Dendritic cell treated with granulocyte-macrophage colony-stimulating factor and Interleukin-4, amounts not matched to agents 40 ng/mL and 50 ng/mL, for 4 days (primary cell): ENCODE measurements around the gene AGBL4.

Experiments used
- H3K27ac Mint-ChIP-seq: one replicate; pipeline ENCODE4 v1.8.0; 2022; ENCODE audit warnings: mild to moderate bottlenecking, mixed read lengths
- H3K27me3 Mint-ChIP-seq: one replicate; pipeline ENCODE4 v1.8.0; 2022; ENCODE audit warnings: mild to moderate bottlenecking, mixed read lengths
- H3K36me3 Mint-ChIP-seq: one replicate; pipeline ENCODE4 v1.8.0; 2022; ENCODE audit warnings: low read depth, mixed read lengths
- H3K4me1 Mint-ChIP-seq: one replicate; pipeline ENCODE4 v1.8.0; 2022; ENCODE audit warnings: low read depth, mixed read lengths
- H3K4me3 Mint-ChIP-seq: one replicate; pipeline ENCODE4 v1.8.0; 2022; ENCODE audit warnings: mild to moderate bottlenecking, moderate library complexity, mixed read lengths
- H3K9me3 Mint-ChIP-seq: one replicate; pipeline ENCODE4 v1.8.0; 2022; ENCODE audit warnings: mixed read lengths
- intact Hi-C: fragments of 100-400 bp; cut with micrococcal nuclease; formaldehyde crosslinking; loops from one replicate; pipeline ENCODE4 v1.15.0; 2022

AGBL4 gene

GRCh38 chr1:48495911-48496310 is 1527.8 kb downstream of the AGBL4 start:
- Mint-ChIP-seq H3K4me3 (no peak overlapping the region), H3K36me3 (no peaks in the 10 kb centered on the region), H3K9me3 (no peaks in the 10 kb centered on the region), H3K27me3 (no peaks in the 10 kb centered on the region), H3K4me1 (peaks cover 5% of the 10 kb centered on the region), H3K27ac (no peak overlapping the region)
- intact Hi-C loops: loop anchor here (5.0 kb wide), 2 partner anchors 139 to 384 kb away; no protein-coding TSS in a partner anchor

GRCh38 chr1:48495166-48495565 is 1528.6 kb downstream of the AGBL4 start:
- H3K9me3 Mint-ChIP-seq: no peaks in the 10 kb centered on the region
- H3K4me3 Mint-ChIP-seq: no peak overlapping the region
- intact Hi-C loops: loop anchor here (5.0 kb wide), 2 partner anchors 138 to 383 kb away; no protein-coding TSS in a partner anchor
- H3K36me3 Mint-ChIP-seq: no peaks in the 10 kb centered on the region
- H3K27me3 Mint-ChIP-seq: no peaks in the 10 kb centered on the region
- no peak overlapping the region for H3K27ac Mint-ChIP-seq
- peaks cover 5% of the 10 kb centered on the region for H3K4me1 Mint-ChIP-seq

GRCh38 chr1:48493970-48494769 is 1529.6 kb downstream of the AGBL4 start:
- intact Hi-C loops: loop anchor here (5.0 kb wide), 1 partner anchor 42 kb away; no protein-coding TSS in a partner anchor
- H3K4me3 Mint-ChIP-seq: no peak overlapping the region
- H3K27me3 Mint-ChIP-seq: no peaks in the 10 kb centered on the region
- H3K27ac Mint-ChIP-seq: no peak overlapping the region
- H3K4me1 Mint-ChIP-seq: peaks cover 5% of the 10 kb centered on the region
- H3K9me3 Mint-ChIP-seq: no peaks in the 10 kb centered on the region
- H3K36me3 Mint-ChIP-seq: no peaks in the 10 kb centered on the region

DNA sequence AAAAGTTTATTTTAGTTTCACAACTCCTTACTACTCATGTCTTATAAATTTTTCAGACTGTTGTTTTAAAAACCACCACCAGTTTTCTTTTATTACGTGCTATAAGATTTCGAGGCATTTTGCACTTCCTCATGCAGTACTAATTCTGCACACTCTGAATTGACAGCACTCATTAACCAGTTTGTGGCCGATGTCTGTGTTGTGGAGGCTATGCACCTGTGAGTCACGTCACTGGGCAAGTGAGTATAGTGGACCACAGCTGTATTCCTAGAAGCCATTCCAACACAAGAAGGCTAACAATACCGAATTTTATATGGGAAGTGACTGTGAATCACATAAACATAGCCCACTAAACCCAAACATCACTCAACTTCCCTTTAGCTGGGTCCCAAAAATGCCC is 1530.7 kb downstream of the AGBL4 start:
- intact Hi-C loops: loop anchor here (5.0 kb wide), 1 partner anchor 41 kb away; no protein-coding TSS in a partner anchor
- H3K27me3 Mint-ChIP-seq: peaks cover 2% of the 10 kb centered on the region

DNA sequence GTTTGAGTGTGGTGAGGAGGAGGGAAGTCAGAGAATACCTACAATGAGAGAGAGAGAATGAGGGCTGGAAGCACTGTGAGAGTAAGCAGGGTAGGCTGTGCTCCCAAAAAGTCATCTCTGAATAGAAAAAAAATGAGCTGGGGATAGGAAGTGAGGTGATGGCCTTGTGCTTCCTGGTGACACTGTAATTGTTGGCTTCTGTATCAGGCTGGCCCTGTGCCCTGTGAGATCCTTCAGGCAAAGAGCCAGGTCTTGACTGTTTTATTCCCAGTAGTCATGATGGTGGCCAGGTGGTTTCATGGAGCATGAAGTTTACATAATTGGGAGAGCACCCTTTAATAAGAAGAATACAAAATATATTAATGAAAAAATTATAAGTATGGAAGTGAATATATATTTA is 1531.4 kb downstream of the AGBL4 start:
- Mint-ChIP-seq H3K36me3 (no peaks in the 10 kb centered on the region), H3K4me1 (no peaks in the 10 kb centered on the region), H3K27ac (no peak overlapping the region), H3K9me3 (no peaks in the 10 kb centered on the region), H3K4me3 (no peak overlapping the region), H3K27me3 (peaks cover 2% of the 10 kb centered on the region)
- intact Hi-C loops: loop anchor here (5.0 kb wide), 1 partner anchor 40 kb away; no protein-coding TSS in a partner anchor

More for the DNA sequence above, 1530.7 kb downstream of the AGBL4 start:
- H3K4me3 Mint-ChIP-seq: no peak overlapping the region
- H3K9me3 Mint-ChIP-seq: no peaks in the 10 kb centered on the region
- no peaks in the 10 kb centered on the region for H3K36me3 Mint-ChIP-seq
- H3K4me1 Mint-ChIP-seq: no peaks in the 10 kb centered on the region
- no peak overlapping the region for H3K27ac Mint-ChIP-seq

GRCh38 chr1:48488721-48489120 is 1535.0 kb downstream of the AGBL4 start:
- H3K4me1 Mint-ChIP-seq: no peaks in the 10 kb centered on the region
- H3K9me3 Mint-ChIP-seq: no peaks in the 10 kb centered on the region
- no peaks in the 10 kb centered on the region for H3K36me3 Mint-ChIP-seq
- H3K4me3 Mint-ChIP-seq: no peak overlapping the region
- H3K27me3 Mint-ChIP-seq: peaks cover 2% of the 10 kb centered on the region
- no peak overlapping the region for H3K27ac Mint-ChIP-seq
- intact Hi-C loops: no loop called here
